HEK293 (cell line): ENCODE data around the gene PLEKHA6.

ENCODE experiments used
- CTCF ChIA-PET: fragments of 350-600 bp; formaldehyde crosslinking; extraction: SDS; loops from one replicate; lab custom pipeline; 2021; ENCODE audit warnings: antibody characterized with exemption; lab: Yijun Ruan, JAX
- POLR2A ChIA-PET: fragments of 300-600 bp; formaldehyde crosslinking; extraction: SDS; loops from one replicate; lab custom pipeline; 2020; ENCODE audit warnings: antibody characterized with exemption, inconsistent platforms; lab: Yijun Ruan, JAX
- H3K27ac ChIP-seq: fragments of 200-500 bp; sonication (Bioruptor generic); 2 replicates; pipeline ENCODE4 v1.5.1; 2014; ENCODE audit warnings: low read depth, low read length, control low read depth, inconsistent platforms; ENCODE audit errors: extremely low read depth
- H3K36me3 ChIP-seq, 2 experiments: fragments of 200-500 bp in 1 of 2; sonication (Bioruptor generic) in 1 of 2; 1 replicate in 1 of 2; 2 replicates in 1 of 2; pipeline ENCODE4 v1.5.1; 2014 to 2017; ENCODE audit warnings: inconsistent platforms in 2 of 2, low read length in 2 of 2; ENCODE audit not compliant: control insufficient read depth in 2 of 2, insufficient read depth in 1 of 2
- H3K4me1 ChIP-seq: fragments of 200-500 bp; sonication (Bioruptor generic); 2 replicates; pipeline ENCODE4 v1.5.1; 2014; ENCODE audit warnings: mild to moderate bottlenecking, low read length, inconsistent platforms; ENCODE audit not compliant: control insufficient read depth, insufficient read depth
- H3K4me3 ChIP-seq: 2 replicates; pipeline ENCODE4 v1.5.1; 2011; ENCODE audit warnings: low read depth, mild to moderate bottlenecking, control low read depth, low read length, moderate library complexity
- H3K9me3 ChIP-seq: fragments of 200-500 bp; sonication (Bioruptor generic); 2 replicates; pipeline ENCODE4 v1.5.1; 2014; ENCODE audit warnings: low read depth, low read length, inconsistent platforms; ENCODE audit not compliant: control insufficient read depth, insufficient read depth
- GLIS1 ChIP-seq: fragments of 450-650 bp; formaldehyde crosslinking; IDR thresholded peaks from 2 replicates; pipeline ENCODE4 v1.5.1; 2016; ENCODE audit warnings: missing biosample characterization, missing genetic modification characterization
- KLF10 ChIP-seq: fragments of 450-650 bp; IDR thresholded peaks from 2 replicates; pipeline ENCODE4 v1.5.1; 2018; ENCODE audit warnings: missing biosample characterization, mild to moderate bottlenecking, missing genetic modification characterization
- MZF1 ChIP-seq: fragments of 450-650 bp; formaldehyde crosslinking; IDR thresholded peaks from 2 replicates; pipeline ENCODE4 v1.5.1; 2017; ENCODE audit warnings: missing biosample characterization, missing genetic modification characterization, borderline replicate concordance
- ZBTB20 ChIP-seq: fragments of 450-650 bp; formaldehyde crosslinking; IDR thresholded peaks from 2 replicates; pipeline ENCODE4 v1.5.1; 2016; ENCODE audit warnings: missing biosample characterization, missing genetic modification characterization
- ZBTB8A ChIP-seq: fragments of 450-650 bp; formaldehyde crosslinking; IDR thresholded peaks from 2 replicates; pipeline ENCODE4 v1.5.1; 2016; ENCODE audit warnings: missing biosample characterization, missing genetic modification characterization
- ZFP69B ChIP-seq: fragments of 450-650 bp; formaldehyde crosslinking; IDR thresholded peaks from 2 replicates; pipeline ENCODE4 v1.5.1; 2016; ENCODE audit warnings: missing biosample characterization, missing genetic modification characterization
- ZNF184 ChIP-seq: fragments of 450-650 bp; IDR thresholded peaks from 2 replicates; pipeline ENCODE4 v1.5.1; 2018; ENCODE audit warnings: missing biosample characterization, mild to moderate bottlenecking, missing genetic modification characterization
- ZNF292 ChIP-seq: fragments of 450-650 bp; formaldehyde crosslinking; IDR thresholded peaks from 2 replicates; pipeline ENCODE4 v1.5.1; 2016; ENCODE audit warnings: low read depth, missing biosample characterization, missing genetic modification characterization, borderline replicate concordance
- ZNF354C ChIP-seq: fragments of 450-650 bp; formaldehyde crosslinking; IDR thresholded peaks from 2 replicates; pipeline ENCODE4 v1.5.1; 2016; ENCODE audit warnings: missing biosample characterization, missing genetic modification characterization, low read depth, borderline replicate concordance
- ZNF501 ChIP-seq: fragments of 450-650 bp; formaldehyde crosslinking; IDR thresholded peaks from 2 replicates; pipeline ENCODE4 v1.5.1; 2016; ENCODE audit warnings: missing biosample characterization, missing genetic modification characterization
- ZNF510 ChIP-seq: fragments of 450-650 bp; formaldehyde crosslinking; IDR thresholded peaks from 2 replicates; pipeline ENCODE4 v1.5.1; 2018; ENCODE audit warnings: mild to moderate bottlenecking, missing genetic modification characterization, missing biosample characterization; ENCODE audit not compliant: insufficient replicate concordance
- ZNF560 ChIP-seq: fragments of 450-650 bp; formaldehyde crosslinking; IDR thresholded peaks from 2 replicates; pipeline ENCODE4 v1.5.1; 2017; ENCODE audit warnings: missing biosample characterization, missing genetic modification characterization, borderline replicate concordance
- ZNF624 ChIP-seq: fragments of 450-650 bp; formaldehyde crosslinking; IDR thresholded peaks from 2 replicates; pipeline ENCODE4 v1.5.1; 2017; ENCODE audit warnings: missing biosample characterization, missing genetic modification characterization
- TF ChIP-seq, protein P1 (sequence below): fragments of 450-650 bp; formaldehyde crosslinking; IDR thresholded peaks from 2 replicates; pipeline ENCODE4 v1.5.1; 2016; ENCODE audit warnings: missing biosample characterization, missing genetic modification characterization
- TF ChIP-seq, protein P2 (sequence below): fragments of 450-650 bp; formaldehyde crosslinking; IDR thresholded peaks from 2 replicates; pipeline ENCODE4 v1.5.1; 2017; ENCODE audit warnings: missing biosample characterization, missing genetic modification characterization
- TF ChIP-seq, protein P3 (sequence below): fragments of 450-650 bp; formaldehyde crosslinking; IDR thresholded peaks from 2 replicates; pipeline ENCODE4 v1.5.1; 2016; ENCODE audit warnings: missing biosample characterization, missing genetic modification characterization
- TF ChIP-seq, protein P4 (sequence below): fragments of 450-650 bp; formaldehyde crosslinking; IDR thresholded peaks from 2 replicates; pipeline ENCODE4 v1.5.1; 2017; ENCODE audit warnings: missing biosample characterization, missing genetic modification characterization

Gene PLEKHA6

DNA sequence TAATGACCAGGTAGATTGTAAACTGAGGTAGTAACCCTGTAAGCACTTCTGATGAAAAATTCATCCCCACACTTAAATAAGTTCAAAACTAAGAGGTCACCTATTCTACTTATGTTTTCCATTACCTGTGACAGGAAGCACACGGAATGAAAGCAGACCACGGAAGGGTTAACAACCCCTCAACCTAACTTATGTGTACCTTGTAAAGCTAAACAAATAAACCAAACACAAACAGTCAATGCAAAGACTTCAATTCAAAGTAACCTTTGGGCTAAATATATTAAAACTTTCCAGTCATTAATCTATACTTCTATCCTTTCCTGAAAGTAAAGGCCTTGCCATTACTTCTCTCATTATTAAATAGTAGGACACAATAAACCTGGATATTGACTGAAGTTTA lies 44.9 kb upstream of the PLEKHA6 start (continued):
- TF ChIP-seq, protein P1, sequence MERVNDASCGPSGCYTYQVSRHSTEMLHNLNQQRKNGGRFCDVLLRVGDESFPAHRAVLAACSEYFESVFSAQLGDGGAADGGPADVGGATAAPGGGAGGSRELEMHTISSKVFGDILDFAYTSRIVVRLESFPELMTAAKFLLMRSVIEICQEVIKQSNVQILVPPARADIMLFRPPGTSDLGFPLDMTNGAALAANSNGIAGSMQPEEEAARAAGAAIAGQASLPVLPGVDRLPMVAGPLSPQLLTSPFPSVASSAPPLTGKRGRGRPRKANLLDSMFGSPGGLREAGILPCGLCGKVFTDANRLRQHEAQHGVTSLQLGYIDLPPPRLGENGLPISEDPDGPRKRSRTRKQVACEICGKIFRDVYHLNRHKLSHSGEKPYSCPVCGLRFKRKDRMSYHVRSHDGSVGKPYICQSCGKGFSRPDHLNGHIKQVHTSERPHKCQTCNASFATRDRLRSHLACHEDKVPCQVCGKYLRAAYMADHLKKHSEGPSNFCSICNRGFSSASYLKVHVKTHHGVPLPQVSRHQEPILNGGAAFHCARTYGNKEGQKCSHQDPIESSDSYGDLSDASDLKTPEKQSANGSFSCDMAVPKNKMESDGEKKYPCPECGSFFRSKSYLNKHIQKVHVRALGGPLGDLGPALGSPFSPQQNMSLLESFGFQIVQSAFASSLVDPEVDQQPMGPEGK (tag by site-specific recombination), result no peak
- TF ChIP-seq ZBTB8A (no peak), GLIS1 (tag by site-specific recombination) (no peak), ZNF184 (tag by site-specific recombination) (no peak)
- TF ChIP-seq, protein P2, sequence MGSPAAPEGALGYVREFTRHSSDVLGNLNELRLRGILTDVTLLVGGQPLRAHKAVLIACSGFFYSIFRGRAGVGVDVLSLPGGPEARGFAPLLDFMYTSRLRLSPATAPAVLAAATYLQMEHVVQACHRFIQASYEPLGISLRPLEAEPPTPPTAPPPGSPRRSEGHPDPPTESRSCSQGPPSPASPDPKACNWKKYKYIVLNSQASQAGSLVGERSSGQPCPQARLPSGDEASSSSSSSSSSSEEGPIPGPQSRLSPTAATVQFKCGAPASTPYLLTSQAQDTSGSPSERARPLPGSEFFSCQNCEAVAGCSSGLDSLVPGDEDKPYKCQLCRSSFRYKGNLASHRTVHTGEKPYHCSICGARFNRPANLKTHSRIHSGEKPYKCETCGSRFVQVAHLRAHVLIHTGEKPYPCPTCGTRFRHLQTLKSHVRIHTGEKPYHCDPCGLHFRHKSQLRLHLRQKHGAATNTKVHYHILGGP (tag by site-specific recombination), result no peak
- TF ChIP-seq, all 188 proteins: peak for 0

DNA sequence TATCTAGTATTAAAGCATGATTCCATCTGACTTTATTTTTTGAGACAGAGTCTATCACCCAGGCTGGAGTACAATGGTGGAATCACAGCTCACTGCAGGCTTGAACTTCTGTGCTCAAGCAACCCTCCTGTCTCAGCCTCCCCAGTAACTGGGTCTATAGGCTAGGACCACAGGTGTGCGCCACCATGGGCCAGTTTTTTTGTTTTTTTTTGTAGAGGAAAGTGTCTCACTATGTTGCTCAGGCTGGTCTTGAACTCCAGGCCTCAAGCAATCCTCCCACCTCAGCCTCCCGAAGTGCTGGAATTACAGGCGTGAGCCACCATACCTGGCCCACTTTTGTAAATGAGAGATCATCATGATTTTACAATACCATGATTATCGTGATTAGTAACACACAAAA lies 42.7 kb upstream of the PLEKHA6 start:
- Histone ChIP-seq H3K36me3 (peaks cover 30 to 73% of the 10 kb centered on the region in 2 experiments), H3K27ac (no peak overlapping the region)

DNA sequence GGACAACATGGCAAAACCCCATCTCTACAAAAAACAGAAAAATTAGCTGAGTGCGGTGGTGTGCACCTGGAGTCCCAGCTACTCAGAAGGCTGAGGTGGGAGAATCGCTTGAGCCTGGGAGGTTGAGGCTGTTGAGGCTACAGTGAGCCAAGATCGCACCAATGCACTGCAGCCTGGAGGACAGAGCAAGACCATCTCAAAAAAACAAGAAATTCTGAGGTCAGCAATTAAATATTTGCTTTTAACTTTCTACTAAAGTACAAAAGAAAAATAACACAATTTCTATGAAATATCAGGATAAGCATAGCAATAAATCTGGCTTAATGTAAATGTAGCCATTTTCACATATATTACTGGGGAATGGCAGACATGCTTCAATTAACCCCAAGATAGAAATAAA lies 42.0 kb upstream of the PLEKHA6 start:
- Histone ChIP-seq H3K4me3 (no peak overlapping the region), H3K4me1 (no peaks in the 10 kb centered on the region; the same call in 1 of the 2 replicates), H3K36me3 (peaks cover 30 to 73% of the 10 kb centered on the region in 2 experiments), H3K9me3 (no peaks in the 10 kb centered on the region), H3K27ac (no peak overlapping the region)
- ChIA-PET POLR2A (interaction anchor here (0.9 to 1.8 kb wide), 2 partner anchors 9 to 24 kb away, joined by 3 to 5 read pairs; no protein-coding TSS in a partner anchor), CTCF (interaction anchor here (0.7 to 1.0 kb wide), 3 partner anchors 9 to 35 kb away, joined by 4 read pairs; no protein-coding TSS in a partner anchor)
- no peak for TF ChIP-seq ZNF354C

More for the DNA sequence above, 42.7 kb upstream of the PLEKHA6 start:
- ChIA-PET CTCF (interaction anchor here (0.6 kb wide), 1 partner anchor 115 kb away, joined by 4 read pairs; no protein-coding TSS in a partner anchor), POLR2A (no interaction called here)
- Histone ChIP-seq H3K4me1 (no peaks in the 10 kb centered on the region; the same call in 1 of the 2 replicates), H3K9me3 (no peaks in the 10 kb centered on the region), H3K4me3 (no peak overlapping the region)
- TF ChIP-seq ZNF624 (tag by site-specific recombination), result no peak
- TF ChIP-seq, protein P3, sequence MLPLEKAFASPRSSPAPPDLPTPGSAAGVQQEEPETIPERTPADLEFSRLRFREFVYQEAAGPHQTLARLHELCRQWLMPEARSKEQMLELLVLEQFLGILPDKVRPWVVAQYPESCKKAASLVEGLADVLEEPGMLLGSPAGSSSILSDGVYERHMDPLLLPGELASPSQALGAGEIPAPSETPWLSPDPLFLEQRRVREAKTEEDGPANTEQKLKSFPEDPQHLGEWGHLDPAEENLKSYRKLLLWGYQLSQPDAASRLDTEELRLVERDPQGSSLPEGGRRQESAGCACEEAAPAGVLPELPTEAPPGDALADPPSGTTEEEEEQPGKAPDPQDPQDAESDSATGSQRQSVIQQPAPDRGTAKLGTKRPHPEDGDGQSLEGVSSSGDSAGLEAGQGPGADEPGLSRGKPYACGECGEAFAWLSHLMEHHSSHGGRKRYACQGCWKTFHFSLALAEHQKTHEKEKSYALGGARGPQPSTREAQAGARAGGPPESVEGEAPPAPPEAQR (tag by site-specific recombination), result no peak
- TF ChIP-seq ZNF292 (tag by site-specific recombination), result no peak
- no peak for TF ChIP-seq ZNF510 (tag by site-specific recombination)
- TF ChIP-seq ZBTB20, result no peak
- no peak for TF ChIP-seq MZF1 (tag by site-specific recombination)
- no peak for TF ChIP-seq KLF10 (tag by site-specific recombination)
- TF ChIP-seq ZNF560 (tag by site-specific recombination), result no peak
- no peak for TF ChIP-seq ZNF501 (tag by site-specific recombination)
- TF ChIP-seq ZFP69B (tag by site-specific recombination), result no peak
- TF ChIP-seq, protein P4, sequence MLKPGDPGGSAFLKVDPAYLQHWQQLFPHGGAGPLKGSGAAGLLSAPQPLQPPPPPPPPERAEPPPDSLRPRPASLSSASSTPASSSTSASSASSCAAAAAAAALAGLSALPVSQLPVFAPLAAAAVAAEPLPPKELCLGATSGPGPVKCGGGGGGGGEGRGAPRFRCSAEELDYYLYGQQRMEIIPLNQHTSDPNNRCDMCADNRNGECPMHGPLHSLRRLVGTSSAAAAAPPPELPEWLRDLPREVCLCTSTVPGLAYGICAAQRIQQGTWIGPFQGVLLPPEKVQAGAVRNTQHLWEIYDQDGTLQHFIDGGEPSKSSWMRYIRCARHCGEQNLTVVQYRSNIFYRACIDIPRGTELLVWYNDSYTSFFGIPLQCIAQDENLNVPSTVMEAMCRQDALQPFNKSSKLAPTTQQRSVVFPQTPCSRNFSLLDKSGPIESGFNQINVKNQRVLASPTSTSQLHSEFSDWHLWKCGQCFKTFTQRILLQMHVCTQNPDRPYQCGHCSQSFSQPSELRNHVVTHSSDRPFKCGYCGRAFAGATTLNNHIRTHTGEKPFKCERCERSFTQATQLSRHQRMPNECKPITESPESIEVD (tag by site-specific recombination), result no peak
